ENCODE measurements around the gene APBA2. TPM values are rescaled to one million over a fixed set of nuclear protein-coding genes. Genes with fewer than 3 reads are reported as not detected.

Gene APBA2
- total RNA-seq, 1 experiment from 2014 or later: 0.31 TPM

- Histone ChIP-seq H3K4me1 (ENCODE audit: control insufficient read depth, insufficient read depth, low read length) (no peaks in the 10 kb centered on the region), H3K9me3 (ENCODE audit: control insufficient read depth, insufficient read depth, low read depth, low read length) (no peaks in the 10 kb centered on the region), H3K4me3 (ENCODE audit: low read depth in 2 of 2, low read length in 2 of 2) (no peak overlapping the region), H3K36me3 (ENCODE audit: control insufficient read depth, insufficient read depth, low read length) (no peaks in the 10 kb centered on the region), H3K27me3 (ENCODE audit: control insufficient read depth, insufficient read depth, low read length) (no peaks in the 10 kb centered on the region), H3K27ac (ENCODE audit: low read length) (no peak overlapping the region)
- in situ Hi-C loops (cut with HindIII; ENCODE audit: low pct_unique_long_range_greater_than_20kb, low sequenced_read_pairs): no loop called here
- no peak for DNase-seq (ENCODE audit: low read depth, low spot score)
- TF ChIP-seq SIN3A (IDR thresholded peaks at IDR 0.05; ENCODE audit: borderline replicate concordance, insufficient read depth, low read depth, low read length) (no peak), TCF7L2 (IDR thresholded peaks at IDR 0.05; ENCODE audit: low read depth, low read length) (no peak), CTCF (IDR thresholded peaks at IDR 0.05) (no peak), REST (IDR thresholded peaks at IDR 0.05; ENCODE audit: insufficient read depth in 1 of 2, low read depth in 2 of 2, low read length in 1 of 2) (no peak), POLR2AphosphoS5 (IDR thresholded peaks at IDR 0.05; ENCODE audit: low read depth, low read length) (no peak)
- POLR2A ChIA-PET: interaction anchor here (0.6 kb wide), 1 partner anchor 1157 kb away, joined by 3 read pairs; no protein-coding TSS in a partner anchor
- BruUV-seq (replicated peaks): no TSS peak
- ATAC-seq: no peak
- CTCF ChIA-PET: no interaction called here
- intact Hi-C loops (cut with micrococcal nuclease; ENCODE audit: unreplicated experiment): no loop called here
Observed at GRCh38 chr15:28904541-28905315, 19.0 kb downstream of the APBA2 start.

- CTCF ChIA-PET: no interaction called here
- DNase-seq (ENCODE audit: low read depth, low spot score): no peak
- in situ Hi-C loops (cut with HindIII; ENCODE audit: low pct_unique_long_range_greater_than_20kb, low sequenced_read_pairs): no loop called here
Observed at GRCh38 chr15:28907338-28907960, 21.7 kb downstream of the APBA2 start.

More at GRCh38 chr15:28907338-28907960, 21.7 kb downstream of the APBA2 start:
- Histone ChIP-seq H3K27me3 (ENCODE audit: control insufficient read depth, insufficient read depth, low read length) (no peaks in the 10 kb centered on the region), H3K4me3 (ENCODE audit: low read depth in 2 of 2, low read length in 2 of 2) (no peak overlapping the region), H3K9me3 (ENCODE audit: control insufficient read depth, insufficient read depth, low read depth, low read length) (no peaks in the 10 kb centered on the region), H3K27ac (ENCODE audit: low read length) (no peak overlapping the region), H3K4me1 (ENCODE audit: control insufficient read depth, insufficient read depth, low read length) (no peaks in the 10 kb centered on the region), H3K36me3 (ENCODE audit: control insufficient read depth, insufficient read depth, low read length) (no peaks in the 10 kb centered on the region)
- no peak for ATAC-seq
- intact Hi-C loops (cut with micrococcal nuclease; ENCODE audit: unreplicated experiment): no loop called here
- POLR2A ChIA-PET: no interaction called here
- TF ChIP-seq CTCF (IDR thresholded peaks at IDR 0.05): no peak
- TF ChIP-seq POLR2AphosphoS5 (IDR thresholded peaks at IDR 0.05; ENCODE audit: low read depth, low read length): no peak
- no peak for TF ChIP-seq TCF7L2 (IDR thresholded peaks at IDR 0.05; ENCODE audit: low read depth, low read length)
- TF ChIP-seq SIN3A (IDR thresholded peaks at IDR 0.05; ENCODE audit: borderline replicate concordance, insufficient read depth, low read depth, low read length): no peak
- TF ChIP-seq REST (IDR thresholded peaks at IDR 0.05; ENCODE audit: insufficient read depth in 1 of 2, low read depth in 2 of 2, low read length in 1 of 2): no peak
- no TSS peak for BruUV-seq (replicated peaks)
